Mononuclear cell (primary cell): ENCODE data around the gene RBFA. TPM values are rescaled to one million over a fixed set of nuclear protein-coding genes. Genes with fewer than 3 reads are reported as not detected.

Source experiments
- H3K27me3 ChIP-seq: 2 replicates; pipeline ENCODE4 v1.6.0; 2011; ENCODE audit warnings: low read length, control low read depth; ENCODE audit not compliant: insufficient read depth
- H3K4me1 ChIP-seq: 2 replicates; pipeline ENCODE4 v1.5.1; 2011; ENCODE audit warnings: mild to moderate bottlenecking, low read length, control low read depth; ENCODE audit not compliant: insufficient read depth
- H3K4me3 ChIP-seq: 2 replicates; pipeline ENCODE4 v1.5.1; 2011; ENCODE audit warnings: mild to moderate bottlenecking, low read length, moderate library complexity
- H3K9me3 ChIP-seq: 2 replicates; pipeline ENCODE4 v1.5.1; 2011; ENCODE audit warnings: low read depth, mild to moderate bottlenecking, control low read depth, low read length
- total RNA-seq: library from RNA; depleted of rRNA; stranded (reverse); fragments of >200 nt; gene quantifications from one replicate; pipeline ENCODE4 v1.2.3, GENCODE V29; 2012

Gene RBFA
- total RNA-seq, 1 donor: 8.4 TPM

- H3K9me3 ChIP-seq: no peaks in the 10 kb centered on the region
- H3K27me3 ChIP-seq: no peaks in the 10 kb centered on the region
- H3K4me1 ChIP-seq: no peaks in the 10 kb centered on the region
- no peak overlapping the region for H3K4me3 ChIP-seq
Measured at GRCh38 chr18:80042785-80043184, 8.6 kb downstream of the RBFA start.

GRCh38 chr18:80044072-80044471 is 9.8 kb downstream of the RBFA start:
- no peaks in the 10 kb centered on the region for H3K4me1 ChIP-seq
- no peak overlapping the region for H3K4me3 ChIP-seq
- H3K9me3 ChIP-seq: no peaks in the 10 kb centered on the region
- H3K27me3 ChIP-seq: no peaks in the 10 kb centered on the region

GRCh38 chr18:80046011-80046410 is 11.8 kb downstream of the RBFA start:
- Histone ChIP-seq H3K4me1 (no peaks in the 10 kb centered on the region), H3K9me3 (no peaks in the 10 kb centered on the region), H3K4me3 (no peak overlapping the region), H3K27me3 (no peaks in the 10 kb centered on the region)

GRCh38 chr18:80046431-80046830 is 12.2 kb downstream of the RBFA start:
- Histone ChIP-seq H3K4me3 (no peak overlapping the region), H3K4me1 (no peaks in the 10 kb centered on the region), H3K27me3 (no peaks in the 10 kb centered on the region), H3K9me3 (no peaks in the 10 kb centered on the region)

- H3K4me3 ChIP-seq: no peak overlapping the region
- H3K27me3 ChIP-seq: no peaks in the 10 kb centered on the region
- H3K9me3 ChIP-seq: peaks cover 5% of the 10 kb centered on the region
- no peaks in the 10 kb centered on the region for H3K4me1 ChIP-seq
Measured at GRCh38 chr18:80046961-80047541, 12.8 kb downstream of the RBFA start.

- no peaks in the 10 kb centered on the region for H3K4me1 ChIP-seq
- peaks cover 26% of the 10 kb centered on the region for H3K9me3 ChIP-seq
- no peaks in the 10 kb centered on the region for H3K27me3 ChIP-seq
- H3K4me3 ChIP-seq: no peak overlapping the region
Measured at GRCh38 chr18:80050797-80051196, 16.6 kb downstream of the RBFA start.

- peaks cover 37% of the 10 kb centered on the region for H3K9me3 ChIP-seq
- H3K4me1 ChIP-seq: no peaks in the 10 kb centered on the region
- H3K4me3 ChIP-seq: no peak overlapping the region
- no peaks in the 10 kb centered on the region for H3K27me3 ChIP-seq
Measured at GRCh38 chr18:80056095-80056494, 21.9 kb downstream of the RBFA start.

- Histone ChIP-seq H3K9me3 (peaks cover 18% of the 10 kb centered on the region), H3K4me3 (no peak overlapping the region), H3K4me1 (no peaks in the 10 kb centered on the region), H3K27me3 (no peaks in the 10 kb centered on the region)
Measured at GRCh38 chr18:80059945-80060344, 25.7 kb downstream of the RBFA start.

GRCh38 chr18:80065705-80066104 is 31.5 kb downstream of the RBFA start:
- no peaks in the 10 kb centered on the region for H3K9me3 ChIP-seq
- H3K27me3 ChIP-seq: no peaks in the 10 kb centered on the region
- H3K4me1 ChIP-seq: no peaks in the 10 kb centered on the region
- H3K4me3 ChIP-seq: no peak overlapping the region

GRCh38 chr18:80067321-80067720 is 33.1 kb downstream of the RBFA start:
- H3K27me3 ChIP-seq: no peaks in the 10 kb centered on the region
- no peaks in the 10 kb centered on the region for H3K4me1 ChIP-seq
- no peaks in the 10 kb centered on the region for H3K9me3 ChIP-seq
- H3K4me3 ChIP-seq: no peak overlapping the region

- no peaks in the 10 kb centered on the region for H3K4me1 ChIP-seq
- no peaks in the 10 kb centered on the region for H3K27me3 ChIP-seq
- no peaks in the 10 kb centered on the region for H3K9me3 ChIP-seq
- H3K4me3 ChIP-seq: no peak overlapping the region
Measured at GRCh38 chr18:80067897-80068296, 33.7 kb downstream of the RBFA start.

- no peaks in the 10 kb centered on the region for H3K27me3 ChIP-seq
- no peak overlapping the region for H3K4me3 ChIP-seq
Measured at GRCh38 chr18:80068571-80069272, 34.5 kb downstream of the RBFA start.

GRCh38 chr18:80070825-80071224 is 36.6 kb downstream of the RBFA start:
- Histone ChIP-seq H3K27me3 (no peaks in the 10 kb centered on the region), H3K4me1 (no peaks in the 10 kb centered on the region), H3K4me3 (no peak overlapping the region), H3K9me3 (no peaks in the 10 kb centered on the region)

More at GRCh38 chr18:80068571-80069272, 34.5 kb downstream of the RBFA start:
- Histone ChIP-seq H3K4me1 (no peaks in the 10 kb centered on the region), H3K9me3 (no peaks in the 10 kb centered on the region)

- Histone ChIP-seq H3K9me3 (no peaks in the 10 kb centered on the region), H3K4me1 (no peaks in the 10 kb centered on the region), H3K4me3 (no peak overlapping the region), H3K27me3 (no peaks in the 10 kb centered on the region)
Measured at GRCh38 chr18:80074183-80074582, 39.9 kb downstream of the RBFA start.

- Histone ChIP-seq H3K9me3 (no peaks in the 10 kb centered on the region), H3K4me3 (no peak overlapping the region), H3K27me3 (no peaks in the 10 kb centered on the region), H3K4me1 (no peaks in the 10 kb centered on the region)
Measured at GRCh38 chr18:80074697-80075096, 40.5 kb downstream of the RBFA start.

GRCh38 chr18:80075940-80076339 is 41.7 kb downstream of the RBFA start:
- H3K9me3 ChIP-seq: no peaks in the 10 kb centered on the region

More at GRCh38 chr18:80075940-80076339, 41.7 kb downstream of the RBFA start:
- no peaks in the 10 kb centered on the region for H3K27me3 ChIP-seq
- H3K4me1 ChIP-seq: no peaks in the 10 kb centered on the region
- no peak overlapping the region for H3K4me3 ChIP-seq
